OCI-LY7 (cell line): Measurements from ENCODE around the gene ELMO1. TPM values are rescaled to one million over a fixed set of nuclear protein-coding genes. Genes with fewer than 3 reads are reported as not detected.

Experiments
- BruUV-seq: library from RNA; stranded (reverse); fragments of 400-500 nt; replicated peaks from 2 replicates; lab custom pipeline; 2021; lab: Mats Ljungman, UMichigan
- CTCF ChIA-PET: fragments of 300-600 bp; sonication (Branson Sonifier 250); formaldehyde crosslinking; loops from one replicate; lab custom pipeline; 2022; ENCODE audit warnings: antibody characterized with exemption; ENCODE audit not compliant: unreplicated experiment; lab: Charles Lee
- POLR2A ChIA-PET: fragments of 300-600 bp; sonication (Branson Sonifier 250); formaldehyde crosslinking; loops from one replicate; lab custom pipeline; 2022; ENCODE audit warnings: antibody characterized with exemption; lab: Charles Lee
- DNase-seq: peaks from one replicate; pipeline ENCODE4 v3.0.0-alpha.2; 2015; ENCODE audit warnings: low spot score
- H2AFZ ChIP-seq: fragments of 200-600 bp; sonication (generic), shearing (Covaris generic); 2 replicates; pipeline ENCODE4 v1.6.1; 2014; ENCODE audit warnings: mild to moderate bottlenecking, antibody characterized with exemption, low read length, moderate library complexity
- H3K27ac ChIP-seq: fragments of 200-600 bp; sonication (generic); 2 replicates; pipeline ENCODE4 v1.5.1; 2014; ENCODE audit warnings: mixed run types, low read depth, mild to moderate bottlenecking, moderate library complexity, low read length, inconsistent platforms; ENCODE audit not compliant: poor library complexity, severe bottlenecking
- H3K36me3 ChIP-seq: fragments of 200-600 bp; sonication (generic); 2 replicates; pipeline ENCODE4 v1.6.1; 2014; ENCODE audit warnings: mild to moderate bottlenecking, antibody characterized with exemption, low read length, moderate library complexity, mixed read lengths; ENCODE audit not compliant: insufficient read depth
- H3K4me1 ChIP-seq: fragments of 200-600 bp; sonication (generic); 2 replicates; pipeline ENCODE4 v1.5.1; 2014; ENCODE audit warnings: mild to moderate bottlenecking, low read length; ENCODE audit not compliant: insufficient read depth, poor library complexity, severe bottlenecking
- H3K4me2 ChIP-seq: fragments of 200-600 bp; sonication (generic); 2 replicates; pipeline ENCODE4 v1.6.1; 2014; ENCODE audit warnings: mild to moderate bottlenecking, low read length
- H3K4me3 ChIP-seq: fragments of 200-600 bp; sonication (generic); 2 replicates; pipeline ENCODE4 v1.5.1; 2014; ENCODE audit warnings: mild to moderate bottlenecking, low read depth, low read length; ENCODE audit not compliant: poor library complexity, severe bottlenecking
- H3K79me2 ChIP-seq: fragments of 200-600 bp; sonication (generic); 2 replicates; pipeline ENCODE4 v1.6.1; 2016; ENCODE audit warnings: low read depth, mild to moderate bottlenecking, low read length, moderate library complexity, mixed read lengths; ENCODE audit not compliant: insufficient read depth
- H3K9me2 ChIP-seq: fragments of 200-600 bp; sonication (generic); 2 replicates; pipeline ENCODE4 v1.6.1; 2016; ENCODE audit warnings: mild to moderate bottlenecking, low read length, mixed read lengths; ENCODE audit not compliant: insufficient read depth
- H3K9me3 ChIP-seq: fragments of 200-600 bp; sonication (generic); 2 replicates; pipeline ENCODE4 v1.6.1; 2014; ENCODE audit warnings: mild to moderate bottlenecking, mixed run types, low read length, mixed read lengths
- H4K20me1 ChIP-seq: fragments of 200-600 bp; sonication (generic); 2 replicates; pipeline ENCODE4 v1.6.1; 2014; ENCODE audit warnings: mild to moderate bottlenecking, antibody characterized with exemption, low read length, moderate library complexity, mixed read lengths; ENCODE audit not compliant: insufficient read depth
- CTCF ChIP-seq: fragments of 200-600 bp; sonication (generic); conservative IDR thresholded peaks from 2 replicates; pipeline ENCODE4 v1.5.1; 2014; ENCODE audit warnings: mild to moderate bottlenecking, antibody characterized with exemption, low read length, moderate library complexity, mixed read lengths
- EZH2phosphoT487 ChIP-seq: fragments of 200-600 bp; sonication (generic); IDR thresholded peaks from 2 replicates; pipeline ENCODE4 v1.6.1; 2018; ENCODE audit warnings: low read depth, borderline replicate concordance, mild to moderate bottlenecking, mixed run types, antibody characterized with exemption, low read length, moderate library complexity, mixed read lengths
- intact Hi-C: fragments of 100-400 bp; cut with micrococcal nuclease; formaldehyde crosslinking; loops from one replicate; pipeline ENCODE4 v1.10.0; 2022; ENCODE audit not compliant: unreplicated experiment
- total RNA-seq, 2 experiments: library from RNA; depleted of rRNA in 1 of 2; stranded (reverse); fragments of >200 nt in 1 of 2; shearing (Covaris generic) in 1 of 2; gene quantifications; 2 replicates each; pipeline ENCODE4 v1.2.3, GENCODE V29; 2014 to 2022

Gene ELMO1
- total RNA-seq, 2 experiments from 2014 or later = 101 to 103 TPM

GRCh38 chr7:37224746-37225145 lies 223.9 kb downstream of the ELMO1 start:
- H3K4me2 ChIP-seq = no peak overlapping the region
- H3K27ac ChIP-seq = no peak overlapping the region
- DNase-seq = no peak
- H4K20me1 ChIP-seq = 0 out of 2 replicates have a peak, but pooled peaks cover 3% of the 10 kb centered on the region
- no peaks in the 10 kb centered on the region for H3K79me2 ChIP-seq
- no peak overlapping the region for H3K4me3 ChIP-seq
- H3K4me1 ChIP-seq = no peaks in the 10 kb centered on the region
- intact Hi-C loops = no loop called here
- ChIA-PET POLR2A (interaction anchor here (1.2 to 1.9 kb wide), 2 partner anchors 10 to 11 kb away, joined by 3 to 7 read pairs; no protein-coding TSS in a partner anchor), CTCF (no interaction called here)
- peaks cover 61% of the 10 kb centered on the region for H3K36me3 ChIP-seq
- TF ChIP-seq EZH2phosphoT487 = no peak
- no peak for TF ChIP-seq CTCF
- H3K9me3 ChIP-seq = no peaks in the 10 kb centered on the region
- no peak overlapping the region for H2AFZ ChIP-seq
- no TSS peak for BruUV-seq
- H3K9me2 ChIP-seq = no peaks in the 10 kb centered on the region

GRCh38 chr7:37220664-37221063 lies 228.0 kb downstream of the ELMO1 start:
- Histone ChIP-seq H3K79me2 (no peaks in the 10 kb centered on the region), H3K27ac (no peak overlapping the region), H2AFZ (no peak overlapping the region), H3K4me2 (no peak overlapping the region), H3K4me1 (no peaks in the 10 kb centered on the region), H3K9me3 (no peaks in the 10 kb centered on the region), H4K20me1 (no peaks in the 10 kb centered on the region), H3K36me3 (peaks cover 91% of the 10 kb centered on the region), H3K9me2 (no peaks in the 10 kb centered on the region), H3K4me3 (no peak overlapping the region)
- intact Hi-C loops = no loop called here
- ChIA-PET POLR2A (no interaction called here), CTCF (no interaction called here)
- TF ChIP-seq EZH2phosphoT487 = no peak
- no peak for TF ChIP-seq CTCF
- DNase-seq = no peak
- no TSS peak for BruUV-seq

GRCh38 chr7:37218956-37219355 lies 229.7 kb downstream of the ELMO1 start:
- Histone ChIP-seq H3K4me3 (no peak overlapping the region), H3K36me3 (peaks cover 93% of the 10 kb centered on the region), H3K79me2 (no peaks in the 10 kb centered on the region), H3K4me2 (no peak overlapping the region), H3K4me1 (no peaks in the 10 kb centered on the region), H2AFZ (no peak overlapping the region), H3K9me3 (no peaks in the 10 kb centered on the region), H3K9me2 (no peaks in the 10 kb centered on the region), H3K27ac (no peak overlapping the region), H4K20me1 (no peaks in the 10 kb centered on the region)
- BruUV-seq = no TSS peak
- CTCF ChIA-PET = no interaction called here
- DNase-seq = no peak
- TF ChIP-seq CTCF (no peak), EZH2phosphoT487 (no peak)
- intact Hi-C loops = loop anchor here (5.0 kb wide), 1 partner anchor 133 kb away; no protein-coding TSS in a partner anchor
- POLR2A ChIA-PET = interaction anchor here (1.6 kb wide), 1 partner anchor 14 kb away, joined by 3 read pairs; no protein-coding TSS in a partner anchor
